H9 (cell line): ENCODE data around the gene KANK2. TPM values are rescaled to one million over a fixed set of nuclear protein-coding genes. Genes with fewer than 3 reads are reported as not detected.
A peak's percentile ranks its signal among the peaks of the same experiment; 100 is the strongest.

Experiments used
- DNase-seq: peaks from one replicate; pipeline ENCODE4 v3.0.0-alpha.2; 2017
- H2AFZ ChIP-seq: one replicate; pipeline ENCODE4 v1.6.1; 2013; ENCODE audit warnings: mild to moderate bottlenecking, low read length, control low read depth, moderate library complexity
- H2AK5ac ChIP-seq: 2 replicates; pipeline ENCODE4 v1.6.1; 2013; ENCODE audit warnings: low read length, control low read depth, mixed read lengths; ENCODE audit not compliant: insufficient read length
- H2BK120ac ChIP-seq: one replicate; pipeline ENCODE4 v1.6.1; 2013; ENCODE audit warnings: low read depth, mild to moderate bottlenecking, low read length, control low read depth, inconsistent platforms; ENCODE audit not compliant: poor library complexity, severe bottlenecking
- H2BK12ac ChIP-seq: 2 replicates; pipeline ENCODE4 v1.6.1; 2013; ENCODE audit warnings: low read length, control low read depth, mixed read lengths, low read depth; ENCODE audit not compliant: insufficient read length
- H2BK15ac ChIP-seq: 2 replicates; pipeline ENCODE4 v1.6.1; 2013; ENCODE audit warnings: low read depth, low read length, control low read depth
- H2BK20ac ChIP-seq: one replicate; pipeline ENCODE4 v1.6.1; 2013; ENCODE audit warnings: low read depth, mild to moderate bottlenecking, low read length, control low read depth, inconsistent platforms; ENCODE audit not compliant: poor library complexity, severe bottlenecking
- H2BK5ac ChIP-seq: 2 replicates; pipeline ENCODE4 v1.6.1; 2013; ENCODE audit warnings: low read length, control low read depth, mixed read lengths; ENCODE audit not compliant: insufficient read length
- H3K14ac ChIP-seq: 2 replicates; pipeline ENCODE4 v1.6.1; 2013; ENCODE audit warnings: low read length, control low read depth; ENCODE audit not compliant: insufficient read depth
- H3K18ac ChIP-seq: 2 replicates; pipeline ENCODE4 v1.6.1; 2013; ENCODE audit warnings: low read depth, mild to moderate bottlenecking, mixed read lengths, low read length, control low read depth; ENCODE audit not compliant: insufficient read length
- H3K23ac ChIP-seq: 2 replicates; pipeline ENCODE4 v1.6.1; 2013; ENCODE audit warnings: low read length, control low read depth, mixed read lengths, low read depth; ENCODE audit not compliant: insufficient read length
- H3K23me2 ChIP-seq: 2 replicates; pipeline ENCODE4 v1.6.1; 2013; ENCODE audit warnings: low read depth, mild to moderate bottlenecking, mixed read lengths, low read length, control low read depth; ENCODE audit not compliant: insufficient read length, poor library complexity, severe bottlenecking
- H3K27ac ChIP-seq: 2 replicates; pipeline ENCODE4 v1.5.1; 2013; ENCODE audit warnings: low read length, control low read depth, mixed read lengths, low read depth; ENCODE audit not compliant: insufficient read length
- H3K27me3 ChIP-seq: 2 replicates; pipeline ENCODE4 v1.6.1; 2013; ENCODE audit warnings: low read length, control low read depth, inconsistent platforms; ENCODE audit not compliant: insufficient read depth
- H3K4ac ChIP-seq: 2 replicates; pipeline ENCODE4 v1.6.1; 2013; ENCODE audit warnings: low read depth, mild to moderate bottlenecking, control low read depth, inconsistent platforms, low read length, moderate library complexity
- H3K4me1 ChIP-seq: 2 replicates; pipeline ENCODE4 v1.6.1; 2013; ENCODE audit warnings: low read length, control low read depth, inconsistent platforms; ENCODE audit not compliant: insufficient read depth
- H3K4me2 ChIP-seq: 2 replicates; pipeline ENCODE4 v1.6.1; 2013; ENCODE audit warnings: low read length, control low read depth, mixed read lengths; ENCODE audit not compliant: insufficient read length, insufficient read depth
- H3K56ac ChIP-seq: 2 replicates; pipeline ENCODE4 v1.6.1; 2013; ENCODE audit warnings: low read depth, mild to moderate bottlenecking, mixed read lengths, low read length, control low read depth; ENCODE audit not compliant: insufficient read length
- H3K79me1 ChIP-seq: 2 replicates; pipeline ENCODE4 v1.6.1; 2013; ENCODE audit warnings: low read depth, mild to moderate bottlenecking, moderate library complexity, low read length, control low read depth, inconsistent platforms; ENCODE audit not compliant: insufficient read depth, poor library complexity, severe bottlenecking
- H3K79me2 ChIP-seq: 2 replicates; pipeline ENCODE4 v1.6.1; 2013; ENCODE audit warnings: low read length, control low read depth, inconsistent platforms; ENCODE audit not compliant: insufficient read depth
- H3K9ac ChIP-seq: 2 replicates; pipeline ENCODE4 v1.6.1; 2013; ENCODE audit warnings: low read length, control low read depth, mixed read lengths; ENCODE audit not compliant: insufficient read length; ENCODE audit errors: extremely low read depth
- H3K9me3 ChIP-seq: one replicate; pipeline ENCODE4 v1.6.1; 2013; ENCODE audit warnings: low read depth, low read length, inconsistent platforms; ENCODE audit not compliant: control insufficient read depth
- H3T11ph ChIP-seq: one replicate; pipeline ENCODE4 v1.6.1; 2013; ENCODE audit warnings: mild to moderate bottlenecking, low read length, control low read depth, inconsistent platforms
- H4K20me1 ChIP-seq: one replicate; pipeline ENCODE4 v1.6.1; 2013; ENCODE audit not compliant: control insufficient read depth, insufficient read length, insufficient read depth
- H4K5ac ChIP-seq: 2 replicates; pipeline ENCODE4 v1.6.1; 2013; ENCODE audit warnings: low read depth, mild to moderate bottlenecking, mixed read lengths, low read length, control low read depth; ENCODE audit not compliant: insufficient read length
- H4K8ac ChIP-seq: replicated peaks from 2 replicates; pipeline ENCODE4 v1.6.1; 2013; ENCODE audit warnings: low read length, control low read depth, mixed read lengths, low read depth; ENCODE audit not compliant: insufficient read length
- H4K91ac ChIP-seq: 2 replicates; pipeline ENCODE4 v1.6.1; 2013; ENCODE audit warnings: low read depth, mild to moderate bottlenecking, moderate library complexity, mixed read lengths, low read length, control low read depth; ENCODE audit not compliant: insufficient read length
- H3K27ac Mint-ChIP-seq, 3 experiments: 2 replicates in 2 of 3; 3 replicates in 1 of 3; pipeline ENCODE4 v1.8.0; 2020 to 2021; ENCODE audit warnings: mixed read lengths in 3 of 3, mild to moderate bottlenecking in 1 of 3, moderate library complexity in 1 of 3
- H3K27me3 Mint-ChIP-seq: 2 replicates; pipeline ENCODE4 v1.8.0; 2021; ENCODE audit warnings: low read depth, mild to moderate bottlenecking, moderate library complexity, mixed read lengths
- H3K36me3 Mint-ChIP-seq, 3 experiments: 2 replicates in 2 of 3; 3 replicates in 1 of 3; pipeline ENCODE4 v1.8.0; 2020 to 2021; ENCODE audit warnings: low read depth in 3 of 3, mixed read lengths in 3 of 3; ENCODE audit not compliant: insufficient read depth in 1 of 3
- H3K4me1 Mint-ChIP-seq, 2 experiments: 2 replicates each; pipeline ENCODE4 v1.8.0; 2020; ENCODE audit warnings: mixed read lengths in 2 of 2
- H3K4me3 Mint-ChIP-seq, 2 experiments: 2 replicates in 1 of 2; 3 replicates in 1 of 2; pipeline ENCODE4 v1.8.0; 2020 to 2021; ENCODE audit warnings: mild to moderate bottlenecking in 2 of 2, mixed read lengths in 2 of 2, moderate library complexity in 1 of 2
- H3K9me3 Mint-ChIP-seq, 2 experiments: 2 replicates in 1 of 2; 3 replicates in 1 of 2; pipeline ENCODE4 v1.8.0; 2020; ENCODE audit warnings: mild to moderate bottlenecking in 2 of 2, mixed read lengths in 2 of 2, moderate library complexity in 1 of 2
- CTCF ChIP-seq: fragments of 200-600 bp; sonication (generic); conservative IDR thresholded peaks from 3 replicates; pipeline ENCODE4 v1.8.0; 2021; ENCODE audit warnings: antibody characterized with exemption, mild to moderate bottlenecking
- WGBS: extraction: QIAGEN DNeasy Blood & Tissue Kit; methylation state at CpG from one replicate; pipeline ENCODE4 v1.1.7; 2013; ENCODE audit warnings: missing lambda C conversion rate, low lambda C conversion rate, mixed read lengths; ENCODE audit not compliant: insufficient read length; ENCODE audit errors: extremely low coverage; 5-methylcytosine and 5-hydroxymethylcytosine counted together
- total RNA-seq: library from RNA; stranded (reverse); gene quantifications from 2 replicates; pipeline ENCODE4 v1.2.1, GENCODE V29; 2021

Gene KANK2
- total RNA-seq, 1 experiment from 2014 or later = 42.0 TPM

DNA sequence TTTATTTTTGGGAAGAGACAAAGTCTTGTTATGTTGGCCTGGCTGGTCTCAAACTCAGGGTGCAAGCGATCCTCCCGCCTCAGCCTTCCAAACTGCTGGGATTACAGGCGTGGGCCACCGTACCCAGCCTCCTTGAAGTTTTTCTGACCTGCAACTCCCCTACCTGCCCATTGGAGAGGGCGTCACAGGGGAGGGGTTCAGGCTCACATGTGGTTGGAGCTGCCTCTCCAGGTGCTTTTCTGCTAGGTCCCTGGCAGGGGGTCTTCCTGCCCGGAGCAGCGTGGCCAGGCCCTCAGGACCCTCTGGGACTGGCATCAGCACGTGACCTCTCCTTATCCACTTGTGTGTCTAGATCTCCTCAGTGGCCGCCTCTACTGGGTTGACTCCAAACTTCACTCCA is 80.8 kb downstream of the KANK2 start:
- Histone ChIP-seq H2AK5ac (no peak overlapping the region), H3K9me3 (no peaks in the 10 kb centered on the region), H3K79me1 (no peaks in the 10 kb centered on the region), H3K23ac (no peak overlapping the region), H4K20me1 (peaks cover 5% of the 10 kb centered on the region), H3K4me1 (no peaks in the 10 kb centered on the region), H3K27ac (no peak overlapping the region), H3K18ac (no peak overlapping the region), H3K9ac (no peak overlapping the region), H3K27me3 (no peaks in the 10 kb centered on the region), H3K4ac (no peak overlapping the region), H3K23me2 (no peaks in the 10 kb centered on the region), H2BK12ac (no peak overlapping the region), H3K14ac (no peak overlapping the region), H3K79me2 (no peaks in the 10 kb centered on the region), H4K91ac (no peak overlapping the region), H2AFZ (no peak overlapping the region), H3K4me2 (no peak overlapping the region), H3K56ac (no peak overlapping the region), H2BK5ac (no peak overlapping the region), H2BK20ac (no peak overlapping the region), H3T11ph (no peak overlapping the region), H4K8ac (no peak overlapping the region), H2BK120ac (no peak overlapping the region), H4K5ac (no peak overlapping the region), H2BK15ac (no peak overlapping the region)
- no peak for DNase-seq
- Mint-ChIP-seq H3K4me1 (no peaks in the 10 kb centered on the region), H3K27ac (peak overlapping the region; percentile 9 to 94 (median 91); a peak in 4 of 7 replicates), H3K36me3 (peaks cover 72 to 96% (median 94%) of the 10 kb centered on the region in 3 experiments), H3K9me3 (no peaks in the 10 kb centered on the region), H3K4me3 (no peak overlapping the region; a peak in 1 of 5 replicates), H3K27me3 (no peaks in the 10 kb centered on the region; the same call in 1 of the 2 replicates)
- WGBS = no CpG with 5 or more reads among the region's 9 CpGs
- no peak for TF ChIP-seq CTCF
